ENCODE measurements around the gene VTI1A. TPM values are rescaled to one million over a fixed set of nuclear protein-coding genes. Genes with fewer than 3 reads are reported as not detected.

Gene VTI1A
- total RNA-seq, 1 experiment from 2014 or later = 33.4 TPM

GRCh38 chr10:112465299-112465883, 18.4 kb downstream of the VTI1A start:
- H3K9me3 ChIP-seq (replicated peaks) = no peaks in the 10 kb centered on the region; the same call in 1 of the 2 replicates
- no peak overlapping the region for H3K27ac ChIP-seq
- H3K4me3 ChIP-seq = no peak overlapping the region
- peaks cover 10% of the 10 kb centered on the region for H3K4me1 ChIP-seq (replicated peaks)
- H3K36me3 ChIP-seq = peaks cover 45% of the 10 kb centered on the region
- no peaks in the 10 kb centered on the region for H3K27me3 ChIP-seq (replicated peaks)
- DNase-seq (ENCODE audit: low read depth in 1 of 2, low spot score in 2 of 2) = no peak

- Histone ChIP-seq H3K36me3 (peaks cover 35% of the 10 kb centered on the region), H3K27me3 (replicated peaks) (no peaks in the 10 kb centered on the region), H3K27ac (no peak overlapping the region), H3K4me3 (no peak overlapping the region), H3K9me3 (replicated peaks) (no peaks in the 10 kb centered on the region; the same call in 1 of the 2 replicates), H3K4me1 (replicated peaks) (peaks cover 1% of the 10 kb centered on the region)
- DNase-seq (ENCODE audit: low read depth in 1 of 2, low spot score in 2 of 2) = no peak
Measured at GRCh38 chr10:112466802-112467201, 19.8 kb downstream of the VTI1A start.

GRCh38 chr10:112467541-112468075, 20.6 kb downstream of the VTI1A start:
- H3K4me1 ChIP-seq (replicated peaks) = no peaks in the 10 kb centered on the region
- H3K36me3 ChIP-seq = peaks cover 31% of the 10 kb centered on the region
- DNase-seq (ENCODE audit: low read depth in 1 of 2, low spot score in 2 of 2) = no peak
- H3K9me3 ChIP-seq (replicated peaks) = no peaks in the 10 kb centered on the region; the same call in 1 of the 2 replicates
- no peak overlapping the region for H3K4me3 ChIP-seq
- H3K27me3 ChIP-seq (replicated peaks) = no peaks in the 10 kb centered on the region
- H3K27ac ChIP-seq = no peak overlapping the region

GRCh38 chr10:112471878-112472487, 25.0 kb downstream of the VTI1A start:
- H3K36me3 ChIP-seq = peaks cover 5% of the 10 kb centered on the region; the same call in 1 of the 2 replicates
- H3K27ac ChIP-seq = no peak overlapping the region
- DNase-seq (ENCODE audit: low read depth in 1 of 2, low spot score in 2 of 2) = peak in 1 of 2 experiments; percentile 42

GRCh38 chr10:112475575-112476218, 28.7 kb downstream of the VTI1A start:
- no peaks in the 10 kb centered on the region for H3K27me3 ChIP-seq (replicated peaks)
- peaks cover 7% of the 10 kb centered on the region for H3K4me1 ChIP-seq (replicated peaks)
- no peaks in the 10 kb centered on the region for H3K36me3 ChIP-seq
- H3K9me3 ChIP-seq (replicated peaks) = no peaks in the 10 kb centered on the region
- H3K4me3 ChIP-seq = no peak overlapping the region
- peak in 1 of 2 experiments; percentile 17 for DNase-seq (ENCODE audit: low read depth in 1 of 2, low spot score in 2 of 2)
- peak overlapping the region; percentile 2; the same call in 1 of the 2 replicates for H3K27ac ChIP-seq

More at GRCh38 chr10:112471878-112472487, 25.0 kb downstream of the VTI1A start:
- no peaks in the 10 kb centered on the region for H3K27me3 ChIP-seq (replicated peaks)
- H3K4me1 ChIP-seq (replicated peaks) = peaks cover 7% of the 10 kb centered on the region
- H3K4me3 ChIP-seq = no peak overlapping the region
- H3K9me3 ChIP-seq (replicated peaks) = no peaks in the 10 kb centered on the region

- Histone ChIP-seq H3K4me3 (no peak overlapping the region), H3K27me3 (replicated peaks) (no peaks in the 10 kb centered on the region), H3K9me3 (replicated peaks) (no peaks in the 10 kb centered on the region), H3K27ac (no peak overlapping the region), H3K4me1 (replicated peaks) (no peaks in the 10 kb centered on the region), H3K36me3 (no peaks in the 10 kb centered on the region)
- no peak for DNase-seq (ENCODE audit: low read depth in 1 of 2, low spot score in 2 of 2)
Measured at GRCh38 chr10:112481602-112482001, 34.6 kb downstream of the VTI1A start.

- Histone ChIP-seq H3K27ac (no peak overlapping the region), H3K27me3 (replicated peaks) (no peaks in the 10 kb centered on the region), H3K9me3 (replicated peaks) (no peaks in the 10 kb centered on the region), H3K4me1 (replicated peaks) (no peaks in the 10 kb centered on the region), H3K4me3 (no peak overlapping the region), H3K36me3 (no peaks in the 10 kb centered on the region)
- no peak for DNase-seq (ENCODE audit: low read depth in 1 of 2, low spot score in 2 of 2)
Measured at GRCh38 chr10:112484399-112484798, 37.4 kb downstream of the VTI1A start.

- Histone ChIP-seq H3K9me3 (replicated peaks) (no peaks in the 10 kb centered on the region), H3K36me3 (no peaks in the 10 kb centered on the region), H3K4me3 (no peak overlapping the region), H3K4me1 (replicated peaks) (peaks cover 11% of the 10 kb centered on the region), H3K27ac (no peak overlapping the region), H3K27me3 (replicated peaks) (no peaks in the 10 kb centered on the region)
- no peak for DNase-seq (ENCODE audit: low read depth in 1 of 2, low spot score in 2 of 2)
Measured at GRCh38 chr10:112487964-112488363, 40.9 kb downstream of the VTI1A start.

GRCh38 chr10:112490545-112490944, 43.5 kb downstream of the VTI1A start:
- DNase-seq (ENCODE audit: low read depth in 1 of 2, low spot score in 2 of 2) = peak in 1 of 2 experiments; percentile 23
- no peak overlapping the region for H3K27ac ChIP-seq
- H3K27me3 ChIP-seq (replicated peaks) = no peaks in the 10 kb centered on the region

GRCh38 chr10:112491144-112491543, 44.1 kb downstream of the VTI1A start:
- Histone ChIP-seq H3K9me3 (replicated peaks) (no peaks in the 10 kb centered on the region), H3K27me3 (replicated peaks) (no peaks in the 10 kb centered on the region), H3K4me3 (no peak overlapping the region), H3K4me1 (replicated peaks) (peaks cover 11% of the 10 kb centered on the region), H3K27ac (no peak overlapping the region), H3K36me3 (no peaks in the 10 kb centered on the region)
- DNase-seq (ENCODE audit: low read depth in 1 of 2, low spot score in 2 of 2) = peak in 1 of 2 experiments; percentile 9

More at GRCh38 chr10:112490545-112490944, 43.5 kb downstream of the VTI1A start:
- no peaks in the 10 kb centered on the region for H3K9me3 ChIP-seq (replicated peaks)
- H3K4me3 ChIP-seq = no peak overlapping the region
- peaks cover 11% of the 10 kb centered on the region for H3K4me1 ChIP-seq (replicated peaks)
- H3K36me3 ChIP-seq = no peaks in the 10 kb centered on the region

- Histone ChIP-seq H3K36me3 (no peaks in the 10 kb centered on the region), H3K27me3 (replicated peaks) (no peaks in the 10 kb centered on the region), H3K27ac (no peak overlapping the region), H3K4me3 (no peak overlapping the region), H3K4me1 (replicated peaks) (peaks cover 11% of the 10 kb centered on the region), H3K9me3 (replicated peaks) (no peaks in the 10 kb centered on the region)
- DNase-seq (ENCODE audit: low read depth in 1 of 2, low spot score in 2 of 2) = no peak
Measured at GRCh38 chr10:112492736-112493135, 45.7 kb downstream of the VTI1A start.

- H3K4me1 ChIP-seq (replicated peaks) = 0 out of 2 replicates have a peak, but pooled peaks cover 5% of the 10 kb centered on the region
- no peaks in the 10 kb centered on the region; the same call in 1 of the 2 replicates for H3K36me3 ChIP-seq
- H3K9me3 ChIP-seq (replicated peaks) = no peaks in the 10 kb centered on the region
- no peak overlapping the region for H3K4me3 ChIP-seq
- no peaks in the 10 kb centered on the region for H3K27me3 ChIP-seq (replicated peaks)
- H3K27ac ChIP-seq = no peak overlapping the region
- DNase-seq (ENCODE audit: low read depth in 1 of 2, low spot score in 2 of 2) = no peak
Measured at GRCh38 chr10:112497347-112497950, 50.4 kb downstream of the VTI1A start.

GRCh38 chr10:112498806-112499205, 51.8 kb downstream of the VTI1A start:
- 0 out of 2 replicates have a peak, but pooled peaks cover 5% of the 10 kb centered on the region for H3K4me1 ChIP-seq (replicated peaks)
- H3K36me3 ChIP-seq = no peaks in the 10 kb centered on the region; the same call in 1 of the 2 replicates
- no peak overlapping the region for H3K4me3 ChIP-seq
- H3K27me3 ChIP-seq (replicated peaks) = no peaks in the 10 kb centered on the region
- no peak for DNase-seq (ENCODE audit: low read depth in 1 of 2, low spot score in 2 of 2)
- no peak overlapping the region for H3K27ac ChIP-seq
- H3K9me3 ChIP-seq (replicated peaks) = no peaks in the 10 kb centered on the region
